ENCODE data around the gene CACNA2D1.
"Not testable (repeated sequence)": the region's sequence is repeated elsewhere in the genome, so short reads cannot be mapped to it uniquely, and the experiment has no call there.

The CACNA2D1 gene

DNA sequence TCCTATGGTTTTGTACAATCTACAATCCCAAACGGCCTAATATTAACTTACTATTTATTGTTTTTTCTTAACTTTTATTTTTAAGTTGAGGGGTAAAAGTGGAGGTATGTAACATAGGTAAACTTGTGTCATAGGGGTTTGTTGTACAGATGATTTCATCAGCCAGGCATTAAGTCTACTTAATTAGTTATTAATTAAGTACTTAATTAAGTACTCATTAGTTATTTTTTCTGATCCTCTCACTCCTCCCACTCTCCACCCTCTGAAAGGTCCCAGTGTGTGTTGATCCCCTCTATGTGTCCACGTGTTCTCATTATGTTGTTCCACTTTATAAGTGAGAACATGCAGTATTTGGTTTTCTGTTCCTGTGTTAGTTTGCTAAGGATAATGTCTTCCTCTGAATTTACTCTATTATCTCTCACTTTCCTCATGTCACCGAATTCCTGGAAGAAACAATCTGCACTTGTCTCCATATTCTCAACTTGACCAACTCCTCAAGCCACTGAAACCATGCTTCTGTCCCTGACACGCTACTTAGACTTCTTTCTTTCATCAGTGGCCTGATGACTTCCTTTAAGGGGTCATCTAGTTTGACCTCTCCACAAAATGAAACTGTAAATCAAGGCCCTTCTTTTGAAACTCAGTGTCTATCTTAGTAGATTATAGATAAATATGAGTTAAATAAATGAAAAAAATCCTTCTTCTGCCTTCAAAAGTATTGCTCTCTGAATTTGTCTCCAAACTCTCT lies 9.1 kb downstream of the CACNA2D1 start:
- no peak for DNase-seq (ENCODE audit: low spot score)

DNA sequence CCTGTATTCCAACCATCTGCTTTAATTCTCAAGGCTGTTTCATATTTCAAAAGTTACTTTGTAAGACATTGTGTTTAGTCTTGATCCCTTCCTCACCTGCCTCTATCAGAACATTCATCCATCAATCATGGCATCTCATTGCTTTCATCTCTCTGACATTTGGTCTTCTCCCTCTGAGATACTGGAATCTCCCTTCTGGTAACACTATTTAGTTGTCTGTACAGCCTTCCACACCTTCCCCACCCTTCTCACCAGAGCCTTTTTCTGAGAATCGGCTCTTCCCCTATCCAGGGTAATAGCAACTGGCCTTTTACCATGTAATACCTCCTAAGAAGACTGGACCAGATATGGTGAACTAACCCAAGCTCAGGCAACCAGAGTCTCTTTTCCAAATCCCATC lies 10.1 kb downstream of the CACNA2D1 start:
- DNase-seq (ENCODE audit: low spot score): no peak

DNA sequence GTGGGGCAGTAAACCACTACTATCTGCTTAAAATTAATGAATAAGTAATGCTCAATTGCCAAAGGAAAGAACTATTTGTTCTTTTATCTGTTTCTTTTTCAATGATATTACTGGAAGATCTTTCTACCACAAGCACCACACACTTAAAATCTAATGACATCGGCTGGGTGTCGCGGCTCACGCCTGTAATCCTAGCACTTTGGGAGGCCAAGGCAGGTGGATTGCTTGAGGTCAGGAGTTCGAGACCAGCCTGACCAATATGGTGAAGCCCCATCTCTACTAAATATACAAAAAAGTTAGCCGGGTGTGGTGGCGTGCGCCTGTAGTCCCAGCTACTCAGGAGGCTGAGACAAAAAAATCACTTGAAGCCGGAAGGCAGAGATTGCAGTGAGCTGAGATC lies 10.8 kb downstream of the CACNA2D1 start:
- DNase-seq (ENCODE audit: low spot score): not testable (repeated sequence)

DNA sequence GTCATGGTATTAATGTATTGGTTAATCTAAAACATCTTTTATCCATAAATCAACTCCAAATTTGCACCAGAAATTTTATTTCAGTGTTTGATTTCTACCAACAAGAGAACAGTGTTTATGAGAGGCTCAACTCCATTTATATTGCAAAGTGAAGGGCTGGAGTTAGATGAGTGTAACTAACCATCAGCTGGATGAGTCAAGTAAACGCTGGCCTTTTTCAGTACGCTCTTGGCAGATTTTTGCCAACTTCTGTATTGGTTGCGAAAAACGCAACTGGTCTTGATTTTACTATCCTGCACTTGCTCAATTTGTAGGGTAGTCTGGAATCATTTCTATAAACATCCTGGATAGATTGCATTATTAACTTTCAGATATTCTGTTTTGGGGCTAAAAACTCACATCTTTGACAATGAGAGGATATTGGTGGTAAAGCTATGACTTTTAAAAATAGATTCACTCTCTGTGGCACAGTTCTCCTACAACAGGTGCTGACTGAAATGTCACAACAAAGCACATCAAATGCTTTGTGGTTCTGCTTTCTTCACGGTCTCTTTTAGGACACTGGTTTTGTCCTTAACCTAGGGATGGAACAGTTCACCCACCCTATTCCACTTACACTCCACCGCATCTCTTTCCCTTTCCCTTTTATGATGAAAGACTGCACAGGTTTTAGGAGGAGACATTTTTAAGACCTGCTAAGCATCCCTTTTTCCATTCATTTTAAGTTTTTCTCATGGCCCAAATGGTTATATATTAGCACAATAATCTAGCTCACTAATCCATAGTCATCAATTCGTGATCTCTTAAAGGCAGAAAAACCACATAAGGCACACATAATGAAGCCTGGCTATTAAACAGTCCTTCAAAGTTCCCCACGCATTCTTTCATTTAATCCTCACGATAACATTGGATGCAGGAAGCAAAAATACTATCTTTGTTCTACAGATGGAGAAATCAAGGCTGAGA lies 12.8 kb downstream of the CACNA2D1 start:
- DNase-seq (ENCODE audit: low spot score): no peak

DNA sequence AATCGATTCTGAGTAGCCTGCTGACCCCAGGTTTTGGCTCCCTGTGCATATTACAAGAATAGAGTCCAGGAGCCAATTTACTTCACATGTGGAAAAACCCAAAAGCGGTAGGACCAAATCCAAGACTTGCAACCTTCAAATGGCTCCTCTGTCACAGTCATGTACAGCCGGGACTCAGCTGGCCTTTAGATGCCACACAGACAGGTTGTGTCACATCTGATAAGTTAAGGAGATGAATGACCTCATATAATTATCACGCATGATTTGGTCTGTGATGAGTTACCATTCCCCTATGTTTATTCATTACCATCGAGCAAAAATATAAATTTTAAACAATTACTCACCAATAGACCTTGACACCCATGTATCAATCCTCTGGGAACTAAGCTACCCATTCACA lies 14.2 kb downstream of the CACNA2D1 start:
- DNase-seq (ENCODE audit: low spot score): peak; percentile 38

DNA sequence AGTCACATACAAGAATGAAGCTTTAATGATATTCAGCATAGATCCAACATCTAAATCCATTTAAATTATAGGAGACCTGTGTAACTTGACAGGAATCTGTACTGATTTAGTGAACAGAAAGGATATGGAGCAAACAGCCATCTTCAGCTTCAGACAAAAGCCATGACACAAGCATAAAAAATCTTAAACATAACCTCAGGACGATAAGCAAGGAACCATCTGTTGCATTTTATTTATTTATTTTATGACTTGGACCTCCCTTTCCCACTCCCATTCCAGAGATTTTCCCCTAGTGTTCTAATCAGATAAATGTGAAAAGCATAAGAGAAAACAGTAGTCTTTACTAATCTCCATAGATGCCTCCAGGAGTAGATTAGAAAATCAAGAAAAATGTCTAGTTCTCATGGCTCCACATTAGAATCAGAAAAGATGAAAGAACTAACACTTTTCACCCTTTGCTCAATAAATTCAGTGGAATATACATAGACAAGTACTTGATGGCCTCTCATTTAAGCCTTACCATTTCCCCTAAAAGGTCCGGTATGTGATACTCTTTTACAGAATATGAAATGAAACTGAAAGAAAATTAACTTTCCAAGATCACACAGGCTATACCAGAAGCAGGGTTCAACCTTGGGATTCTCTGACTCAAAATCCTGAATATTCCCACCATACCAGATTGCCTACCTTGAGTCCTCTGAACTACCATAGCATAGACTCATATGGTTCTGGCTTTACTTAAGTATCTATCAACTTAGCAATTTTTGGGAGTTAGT lies 15.2 kb downstream of the CACNA2D1 start:
- DNase-seq (ENCODE audit: low spot score): no peak

DNA sequence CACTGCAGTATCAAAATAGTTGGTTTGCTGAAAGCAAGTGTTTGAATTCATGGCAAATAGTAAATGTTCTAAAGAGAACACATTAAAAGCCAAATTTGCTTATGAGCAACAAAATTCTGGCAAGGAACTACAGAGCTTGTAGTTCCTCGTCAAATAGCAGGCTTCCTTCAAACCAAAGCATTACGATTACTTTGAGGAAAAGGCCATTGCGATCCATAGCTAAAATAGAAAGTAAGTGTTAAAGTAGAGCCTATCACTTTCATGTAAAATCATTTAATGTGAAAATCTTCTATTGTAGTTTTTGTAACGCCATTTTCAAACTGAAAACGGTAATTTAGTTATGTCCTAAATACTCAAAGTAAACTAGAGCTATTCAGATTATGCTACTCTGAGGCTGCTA lies 20.1 kb downstream of the CACNA2D1 start:
- DNase-seq (ENCODE audit: low spot score): no peak

DNA sequence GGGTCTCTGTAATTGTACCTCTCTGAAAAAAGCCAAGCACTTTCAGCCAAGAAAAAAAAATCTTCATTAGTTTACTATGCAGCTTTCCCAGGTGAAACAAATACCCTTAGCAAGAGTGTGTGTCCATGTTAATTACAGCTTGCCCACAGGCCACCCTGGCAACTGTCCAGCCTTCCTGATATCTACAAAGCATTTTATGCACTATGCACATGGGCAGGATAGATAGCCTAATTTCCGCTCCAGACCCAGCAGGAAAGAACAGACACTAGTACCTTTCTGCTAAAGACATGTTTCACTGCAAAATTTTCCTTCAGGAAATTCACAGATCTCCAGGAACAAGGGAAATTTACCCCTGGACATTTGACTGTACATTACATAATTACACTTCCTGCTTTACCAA lies 24.4 kb downstream of the CACNA2D1 start:
- DNase-seq (ENCODE audit: low spot score): no peak

DNA sequence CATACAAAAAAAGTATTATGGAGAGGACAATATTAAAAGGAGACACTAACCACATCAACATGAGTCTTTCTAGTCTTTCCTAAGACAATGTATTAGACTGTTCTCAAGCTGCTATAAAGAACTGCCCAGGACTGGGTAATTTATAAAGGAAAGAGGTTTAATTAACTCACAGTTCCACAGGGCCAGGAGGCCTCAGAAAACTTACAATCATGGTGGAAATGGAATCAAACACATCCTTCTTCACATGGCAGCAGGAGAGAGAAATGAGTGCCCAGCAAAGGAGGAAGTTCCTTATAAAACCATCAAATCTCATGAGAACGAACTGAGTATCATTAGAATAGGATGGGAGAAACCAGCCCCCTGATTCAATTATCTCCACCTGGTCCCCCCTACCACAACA lies 25.7 kb downstream of the CACNA2D1 start:
- no peak for DNase-seq (ENCODE audit: low spot score)

DNA sequence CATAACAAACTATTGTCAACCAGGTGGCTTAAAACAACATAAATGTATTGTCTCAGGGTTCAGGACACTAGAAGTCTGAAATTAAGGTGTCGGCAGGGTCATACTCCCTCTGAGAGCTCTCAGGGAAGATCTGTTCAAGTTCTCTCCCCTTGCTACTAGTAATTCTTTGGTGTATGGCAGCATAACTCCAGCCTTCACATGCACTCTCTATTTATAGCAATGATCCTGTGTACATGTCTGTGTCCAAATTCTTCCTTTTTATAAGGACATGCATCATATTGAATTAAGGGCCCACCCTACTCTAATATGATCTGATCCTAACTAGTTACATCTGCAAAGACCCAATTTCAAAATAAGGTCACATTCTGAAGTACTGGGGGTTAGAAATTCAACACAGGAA lies 27.2 kb downstream of the CACNA2D1 start:
- no peak for DNase-seq (ENCODE audit: low spot score)

DNA sequence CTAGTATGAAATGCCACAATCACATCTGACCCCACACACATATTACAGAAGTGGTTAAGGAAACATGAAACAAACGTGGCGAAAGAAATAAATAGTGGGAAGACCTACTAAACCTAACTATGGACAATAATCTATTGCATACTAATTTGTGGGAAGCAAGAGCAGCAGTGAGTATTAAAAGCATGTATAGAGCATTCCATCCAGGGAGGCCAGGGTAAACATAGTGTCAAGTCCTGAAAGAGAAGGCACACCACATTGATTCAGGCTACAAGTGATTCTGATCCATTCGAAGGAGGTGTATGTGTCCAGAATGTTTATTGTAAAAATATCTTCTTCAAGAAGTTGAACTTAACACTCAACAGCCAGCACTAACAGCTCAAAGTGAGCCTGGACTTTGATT lies 29.2 kb downstream of the CACNA2D1 start:
- no peak for DNase-seq (ENCODE audit: low spot score)

DNA sequence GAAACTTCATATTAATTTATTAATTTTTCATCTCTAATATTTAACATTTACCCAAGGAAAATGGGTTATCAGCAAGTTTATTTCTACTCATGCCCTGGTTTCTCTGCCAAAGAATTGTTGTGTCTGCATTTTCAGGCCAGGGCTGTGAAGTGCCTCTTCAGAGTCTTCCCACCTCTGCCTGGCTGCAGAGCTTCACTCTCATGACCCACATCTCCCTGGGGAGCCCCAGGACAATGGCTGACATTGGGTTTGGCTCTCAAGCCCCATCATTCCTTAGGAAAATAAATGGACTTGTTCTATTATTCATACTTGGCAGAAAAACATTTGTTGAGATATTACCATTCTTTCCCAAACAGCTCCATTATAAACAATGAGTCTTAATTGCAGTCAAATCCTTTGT lies 30.3 kb downstream of the CACNA2D1 start:
- peak; percentile 52 for DNase-seq (ENCODE audit: low spot score)

DNA sequence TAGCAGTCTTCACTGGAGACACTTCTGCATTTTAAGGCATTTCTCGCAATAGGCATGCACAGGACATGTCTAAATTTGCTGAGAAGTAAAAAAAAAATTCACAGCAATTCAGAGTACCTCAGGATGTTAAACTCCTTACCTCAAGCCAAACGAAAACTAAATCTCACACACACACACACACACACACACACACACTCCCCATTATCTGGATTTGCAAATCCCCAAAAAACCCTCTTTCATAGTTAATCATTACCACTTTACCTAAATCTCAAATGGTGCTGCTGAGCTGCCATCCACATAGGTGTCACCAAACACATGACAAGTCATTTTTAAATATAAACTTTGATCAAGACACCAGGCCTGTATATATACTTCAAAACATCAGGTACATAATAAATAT lies 31.8 kb downstream of the CACNA2D1 start:
- DNase-seq (ENCODE audit: low spot score): no peak

DNA sequence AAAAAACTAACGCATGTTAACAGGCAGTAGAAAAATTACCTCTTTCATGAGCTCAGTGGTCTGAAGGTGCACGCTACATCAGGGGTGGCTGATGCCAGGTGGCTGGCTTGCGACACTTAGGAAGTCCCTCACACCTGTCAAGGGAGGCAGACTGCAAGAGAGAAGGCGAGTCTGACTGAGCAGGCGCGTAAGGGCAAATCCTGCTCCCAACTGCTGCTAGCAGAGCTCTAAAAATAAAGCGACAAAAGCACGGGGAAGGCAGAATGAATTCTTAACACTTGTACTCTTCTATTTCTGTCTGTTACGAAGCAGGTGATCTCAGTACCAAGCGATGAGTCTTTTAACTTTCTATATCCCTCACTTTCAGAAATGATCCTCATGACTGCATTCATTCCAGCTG lies 33.1 kb downstream of the CACNA2D1 start:
- no peak for DNase-seq (ENCODE audit: low spot score)

DNA sequence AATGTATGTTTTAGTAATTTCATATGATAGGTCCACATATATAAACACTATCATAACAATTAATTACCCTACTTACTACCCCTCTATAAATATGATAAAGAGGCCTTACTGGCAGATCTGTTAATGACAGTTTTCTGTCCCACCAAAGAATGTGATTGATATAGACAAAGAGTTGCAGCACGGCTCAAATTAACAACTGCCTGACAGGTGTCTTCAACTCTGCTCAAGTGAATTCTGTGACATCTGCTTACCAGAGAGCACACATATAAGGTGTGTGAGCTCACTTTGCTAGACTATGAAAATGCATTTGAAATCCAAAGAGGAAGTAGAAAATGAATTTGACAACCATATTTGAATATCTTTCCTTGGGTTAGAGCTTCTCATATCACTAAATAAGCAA lies 36.6 kb downstream of the CACNA2D1 start:
- no peak for DNase-seq (ENCODE audit: low spot score)

DNA sequence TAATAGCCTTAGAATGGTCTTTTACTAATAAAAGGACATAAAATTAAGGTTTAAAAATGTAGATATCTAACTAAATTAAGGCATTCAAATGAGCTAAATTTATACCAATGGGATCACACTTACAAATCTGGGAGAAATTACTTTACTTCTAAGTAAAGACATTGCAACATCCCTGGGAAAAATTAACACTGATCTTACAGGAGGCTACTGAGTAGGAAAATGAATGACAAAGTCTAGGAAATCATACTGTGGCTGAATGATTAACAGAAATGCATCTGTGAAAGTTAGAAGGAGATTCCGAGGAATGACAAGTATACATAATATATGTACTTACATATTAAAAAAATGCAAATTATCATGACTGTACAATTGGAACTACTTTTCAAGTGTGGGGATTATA lies 38.3 kb downstream of the CACNA2D1 start:
- no peak for DNase-seq (ENCODE audit: low spot score)

DNA sequence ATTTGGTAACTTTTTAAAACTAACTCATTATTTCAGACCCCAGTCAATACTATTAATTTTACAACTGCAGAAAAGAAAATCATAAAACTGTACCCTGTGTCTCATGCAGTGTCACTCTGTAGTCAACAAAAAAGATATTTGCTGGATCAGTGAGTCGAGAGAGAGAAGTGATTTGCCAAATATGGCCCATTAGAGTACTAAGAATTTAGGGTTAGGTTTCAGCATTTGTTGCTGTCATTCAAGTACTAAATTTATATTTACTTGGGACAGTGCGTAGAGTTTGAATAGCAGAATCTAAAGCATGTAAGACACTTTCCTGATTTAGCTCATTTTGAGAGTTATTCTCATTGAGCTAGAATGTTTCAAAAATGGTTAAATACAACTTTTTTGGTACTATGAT lies 38.9 kb downstream of the CACNA2D1 start:
- DNase-seq (ENCODE audit: low spot score): no peak

DNA sequence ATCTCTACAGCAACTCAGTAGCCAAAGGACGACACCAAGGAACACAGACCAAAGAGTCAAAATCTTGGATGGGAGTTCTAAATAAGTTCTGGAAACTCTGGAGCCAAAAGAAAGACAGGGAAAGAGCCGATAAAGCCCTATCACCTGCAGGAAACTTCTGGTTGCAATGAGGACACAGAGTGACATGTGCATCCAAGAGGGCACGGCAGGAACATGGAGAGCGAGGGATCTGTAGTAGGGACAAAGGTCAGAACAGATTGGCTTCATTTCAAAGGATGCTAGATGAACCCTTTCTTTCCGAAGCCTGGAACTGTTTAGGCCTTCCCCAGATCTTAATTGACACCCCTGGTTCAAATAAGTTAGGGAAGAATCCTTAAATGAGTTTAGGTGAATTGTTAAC lies 39.5 kb downstream of the CACNA2D1 start:
- DNase-seq (ENCODE audit: low spot score): no peak

DNA sequence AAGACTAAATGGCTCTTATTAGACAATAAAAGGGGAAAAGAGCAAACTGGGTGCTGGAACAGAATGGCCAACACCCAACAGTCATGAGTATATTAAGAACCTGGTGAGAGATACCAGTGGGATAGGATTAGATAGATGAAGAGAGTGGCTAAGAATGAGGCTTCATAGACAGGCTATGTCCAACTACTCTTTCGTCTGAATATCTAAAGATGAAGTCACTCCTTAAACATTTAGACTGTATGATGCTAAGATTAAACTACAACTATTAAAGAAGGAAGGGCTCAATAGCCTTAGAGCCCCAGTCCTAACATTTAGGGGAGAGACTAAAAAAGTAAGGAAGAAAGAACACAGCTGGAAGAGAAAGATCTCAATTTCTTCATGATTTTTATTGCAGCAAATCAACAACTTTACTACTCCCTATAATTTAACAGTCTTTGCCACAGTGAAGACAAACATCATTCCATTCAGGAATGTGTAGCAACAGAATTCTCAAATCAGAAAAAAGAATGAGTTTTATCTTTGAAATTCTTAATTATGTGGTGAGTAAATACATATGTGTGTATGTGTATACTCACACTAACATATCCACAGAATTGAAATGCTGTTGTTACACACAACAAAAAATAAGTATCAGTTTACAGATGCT lies 45.6 kb downstream of the CACNA2D1 start:
- DNase-seq (ENCODE audit: low spot score): no peak

DNA sequence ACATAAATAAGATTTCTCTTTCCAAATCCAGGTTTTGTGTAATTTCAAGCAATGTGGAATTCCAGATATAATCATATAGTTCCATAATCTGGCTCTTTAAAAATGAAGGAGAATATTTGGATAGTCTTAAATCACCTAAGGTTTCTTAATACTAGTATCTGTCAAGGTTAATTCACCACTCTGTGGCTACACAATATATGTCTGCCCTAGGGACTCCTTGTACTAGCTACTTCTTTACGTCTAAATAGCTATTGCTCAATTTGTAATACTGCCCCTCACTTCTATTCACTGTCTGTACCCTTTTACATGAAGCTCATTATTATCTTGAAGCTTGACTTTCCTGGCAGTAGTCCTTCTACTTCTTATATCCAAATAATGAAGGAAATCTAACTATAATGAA lies 47.2 kb downstream of the CACNA2D1 start:
- DNase-seq (ENCODE audit: low spot score): no peak

DNA sequence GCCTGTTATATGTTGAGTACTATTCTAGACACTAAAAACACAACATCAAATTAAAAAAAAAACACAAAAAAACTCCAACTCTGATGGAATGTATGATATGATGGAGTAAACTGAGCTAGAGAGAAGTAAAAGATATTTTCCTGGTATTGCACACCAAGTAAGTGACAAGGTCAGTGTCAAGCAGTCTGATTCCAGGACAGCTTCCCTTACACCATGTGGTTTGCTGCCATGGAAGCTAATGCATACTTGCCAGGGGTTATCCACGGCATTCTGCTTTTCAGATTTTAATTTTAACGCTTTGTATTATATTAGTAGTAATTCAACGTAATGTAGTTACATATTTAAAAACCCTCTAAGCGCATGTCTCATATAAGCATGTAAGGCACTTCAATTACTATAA lies 48.4 kb downstream of the CACNA2D1 start:
- DNase-seq (ENCODE audit: low spot score): no peak

DNA sequence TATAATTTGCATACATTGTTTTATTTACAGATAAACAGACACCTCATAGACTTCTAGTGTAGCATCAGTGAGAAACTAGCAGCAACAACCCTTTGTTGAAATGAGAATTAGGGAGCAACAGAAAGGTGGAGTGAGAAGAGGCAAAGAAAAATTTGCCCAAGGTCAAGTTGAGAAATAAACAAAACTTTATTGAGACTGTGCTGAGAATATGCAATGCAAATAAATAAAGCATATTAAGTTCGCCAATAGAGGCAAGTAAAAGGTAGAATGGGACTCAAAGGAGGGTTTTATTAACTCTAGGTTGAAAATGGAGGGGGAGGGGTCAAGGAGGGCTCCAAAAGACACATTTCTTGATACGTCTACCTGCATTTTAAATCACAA lies 49.7 kb downstream of the CACNA2D1 start:
- no peak for DNase-seq (ENCODE audit: low spot score)

Measured in SK-N-DZ (cell line).